22Rv1 (cell line): Measurements from ENCODE around the gene NR2F1-AS1.

Experiments used
- ZFX ChIP-seq: fragments of 450-650 bp; IDR thresholded peaks from 2 replicates; pipeline ENCODE4 v1.6.1; 2017; ENCODE audit warnings: antibody characterized with exemption, borderline replicate concordance
- TF ChIP-seq, protein P1 (sequence below): fragments of 450-650 bp; IDR thresholded peaks from 2 replicates; pipeline ENCODE4 v1.5.1; 2017; ENCODE audit warnings: mild to moderate bottlenecking

- TF ChIP-seq, protein P1, sequence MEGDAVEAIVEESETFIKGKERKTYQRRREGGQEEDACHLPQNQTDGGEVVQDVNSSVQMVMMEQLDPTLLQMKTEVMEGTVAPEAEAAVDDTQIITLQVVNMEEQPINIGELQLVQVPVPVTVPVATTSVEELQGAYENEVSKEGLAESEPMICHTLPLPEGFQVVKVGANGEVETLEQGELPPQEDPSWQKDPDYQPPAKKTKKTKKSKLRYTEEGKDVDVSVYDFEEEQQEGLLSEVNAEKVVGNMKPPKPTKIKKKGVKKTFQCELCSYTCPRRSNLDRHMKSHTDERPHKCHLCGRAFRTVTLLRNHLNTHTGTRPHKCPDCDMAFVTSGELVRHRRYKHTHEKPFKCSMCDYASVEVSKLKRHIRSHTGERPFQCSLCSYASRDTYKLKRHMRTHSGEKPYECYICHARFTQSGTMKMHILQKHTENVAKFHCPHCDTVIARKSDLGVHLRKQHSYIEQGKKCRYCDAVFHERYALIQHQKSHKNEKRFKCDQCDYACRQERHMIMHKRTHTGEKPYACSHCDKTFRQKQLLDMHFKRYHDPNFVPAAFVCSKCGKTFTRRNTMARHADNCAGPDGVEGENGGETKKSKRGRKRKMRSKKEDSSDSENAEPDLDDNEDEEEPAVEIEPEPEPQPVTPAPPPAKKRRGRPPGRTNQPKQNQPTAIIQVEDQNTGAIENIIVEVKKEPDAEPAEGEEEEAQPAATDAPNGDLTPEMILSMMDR: no peak
- no peak for TF ChIP-seq ZFX
Measured at GRCh38 chr5:93580927-93581445, at the start of gene NR2F1-AS1.
